HFF-Myc (cell line): Measurements from ENCODE around the gene RTP5.

Experiments used
- DNase-seq: peaks from one replicate; pipeline ENCODE4 v3.0.0-alpha.2; 2011; ENCODE audit warnings: low read depth; ENCODE audit errors: extremely low read depth
- H3K4me3 ChIP-seq: replicated peaks from 2 replicates; pipeline ENCODE4 v1.5.1; 2011; ENCODE audit warnings: low read depth, mild to moderate bottlenecking, control low read depth, low read length
- TF ChIP-seq, protein P1 (sequence below): IDR thresholded peaks from 2 replicates; pipeline ENCODE4 v1.5.1; 2012; ENCODE audit warnings: mild to moderate bottlenecking, low read depth, low read length, control low read depth; ENCODE audit errors: missing control alignments

Gene RTP5

GRCh38 chr2:241897231-241897916, 27.8 kb downstream of the RTP5 start:
- TF ChIP-seq, protein P1, sequence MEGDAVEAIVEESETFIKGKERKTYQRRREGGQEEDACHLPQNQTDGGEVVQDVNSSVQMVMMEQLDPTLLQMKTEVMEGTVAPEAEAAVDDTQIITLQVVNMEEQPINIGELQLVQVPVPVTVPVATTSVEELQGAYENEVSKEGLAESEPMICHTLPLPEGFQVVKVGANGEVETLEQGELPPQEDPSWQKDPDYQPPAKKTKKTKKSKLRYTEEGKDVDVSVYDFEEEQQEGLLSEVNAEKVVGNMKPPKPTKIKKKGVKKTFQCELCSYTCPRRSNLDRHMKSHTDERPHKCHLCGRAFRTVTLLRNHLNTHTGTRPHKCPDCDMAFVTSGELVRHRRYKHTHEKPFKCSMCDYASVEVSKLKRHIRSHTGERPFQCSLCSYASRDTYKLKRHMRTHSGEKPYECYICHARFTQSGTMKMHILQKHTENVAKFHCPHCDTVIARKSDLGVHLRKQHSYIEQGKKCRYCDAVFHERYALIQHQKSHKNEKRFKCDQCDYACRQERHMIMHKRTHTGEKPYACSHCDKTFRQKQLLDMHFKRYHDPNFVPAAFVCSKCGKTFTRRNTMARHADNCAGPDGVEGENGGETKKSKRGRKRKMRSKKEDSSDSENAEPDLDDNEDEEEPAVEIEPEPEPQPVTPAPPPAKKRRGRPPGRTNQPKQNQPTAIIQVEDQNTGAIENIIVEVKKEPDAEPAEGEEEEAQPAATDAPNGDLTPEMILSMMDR: no peak
- no peak overlapping the region for H3K4me3 ChIP-seq
- no peak for DNase-seq

- DNase-seq: no peak
- TF ChIP-seq, protein P1: no peak
- H3K4me3 ChIP-seq: no peak overlapping the region
Measured at GRCh38 chr2:241898463-241899270, 29.1 kb downstream of the RTP5 start.

- TF ChIP-seq, protein P1: no peak
- no peak for DNase-seq
Measured at GRCh38 chr2:241900251-241901017, 30.9 kb downstream of the RTP5 start.

GRCh38 chr2:241901018-241901380, 31.5 kb downstream of the RTP5 start:
- no peak overlapping the region for H3K4me3 ChIP-seq
- DNase-seq: no peak
- TF ChIP-seq, protein P1: no peak

More at GRCh38 chr2:241900251-241901017, 30.9 kb downstream of the RTP5 start:
- H3K4me3 ChIP-seq: no peak overlapping the region

DNA sequence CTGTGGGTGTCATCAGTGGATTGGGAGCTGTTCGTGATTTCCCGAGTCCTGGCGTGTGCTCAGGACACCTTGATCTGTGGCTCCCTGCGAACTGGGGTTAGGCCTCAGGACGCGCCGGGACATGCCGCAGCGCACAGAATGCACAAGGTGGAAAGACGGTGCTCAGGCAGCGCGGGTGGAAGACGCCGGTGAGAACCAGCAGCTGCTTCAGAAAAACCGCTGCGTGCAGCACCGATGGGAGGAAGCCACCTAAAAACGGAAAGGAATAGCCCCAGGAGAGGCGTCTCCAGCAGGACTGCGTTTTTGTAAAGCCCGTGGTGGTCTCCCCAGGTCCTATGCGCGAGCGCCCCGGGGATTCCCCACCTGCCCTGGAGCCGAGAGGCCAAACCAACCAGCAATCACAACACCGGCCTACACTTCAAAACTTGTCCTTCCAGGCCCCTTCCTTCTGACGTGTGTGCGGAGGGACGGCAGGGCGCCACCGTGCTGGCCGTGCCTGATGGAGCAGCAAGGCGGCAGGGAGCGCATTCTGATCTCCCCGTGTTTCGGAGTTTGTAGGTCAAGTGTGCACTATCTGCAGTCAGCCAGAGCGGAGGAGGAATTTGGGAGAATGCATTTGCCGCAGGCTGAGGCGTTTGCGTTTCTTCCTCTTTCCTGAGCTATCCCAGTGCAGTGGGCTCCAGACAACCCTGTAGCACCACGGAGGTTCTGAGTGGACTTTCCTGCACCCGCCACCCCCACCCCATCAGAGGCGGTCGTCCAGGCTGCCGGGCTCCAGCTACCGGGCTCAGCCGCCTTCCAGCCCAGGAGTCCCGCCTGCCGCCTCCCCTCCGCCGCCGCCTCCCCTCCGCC, 32.2 kb downstream of the RTP5 start:
- no peak overlapping the region for H3K4me3 ChIP-seq
- no peak for DNase-seq
- TF ChIP-seq, protein P1: no peak
